H1 (cell line): Measurements from ENCODE around the gene MX1. TPM values are rescaled to one million over a fixed set of nuclear protein-coding genes. Genes with fewer than 3 reads are reported as not detected.
"Not testable (repeated sequence)": the region's sequence is repeated elsewhere in the genome, so short reads cannot be mapped to it uniquely, and the experiment has no call there.

Experiments used
- CTCF ChIA-PET: fragments of 300-600 bp; sonication (Branson Sonifier 250); formaldehyde crosslinking; loops from one replicate; lab custom pipeline; 2021; ENCODE audit not compliant: partially characterized antibody; lab: Charles Lee
- POLR2A ChIA-PET: fragments of 300-600 bp; sonication (Branson Sonifier 250); formaldehyde crosslinking; loops from one replicate; lab custom pipeline; 2021; ENCODE audit warnings: inconsistent platforms; ENCODE audit not compliant: partially characterized antibody; lab: Charles Lee
- DNase-seq, 2 experiments: peaks; one replicate each; pipeline versions ENCODE4 v3.0.0 to v3.0.0-alpha.2; 2010 to 2022; ENCODE audit warnings: low spot score in 2 of 2, low read depth in 1 of 2, mixed read lengths in 1 of 2
- FAIRE-seq: peaks from 2 replicates; lab custom pipeline; 2011; peaks lifted over from hg19 to GRCh38; lab: Jason Lieb, UNC
- H2AFZ ChIP-seq: 2 replicates; pipeline ENCODE4 v1.8.1; 2012; ENCODE audit warnings: low read length, inconsistent platforms
- H2AK5ac ChIP-seq: 2 replicates; pipeline ENCODE4 v1.6.1; 2013; ENCODE audit warnings: low read depth, low read length
- H2BK120ac ChIP-seq: replicated peaks from 2 replicates; pipeline ENCODE3; 2013; ENCODE audit warnings: low read depth, low read length, inconsistent platforms
- H2BK12ac ChIP-seq: 2 replicates; pipeline ENCODE4 v1.6.1; 2013; ENCODE audit warnings: low read depth, low read length
- H2BK15ac ChIP-seq: 2 replicates; pipeline ENCODE4 v1.6.1; 2013; ENCODE audit warnings: low read length
- H2BK20ac ChIP-seq: 2 replicates; pipeline ENCODE4 v1.6.1; 2013; ENCODE audit warnings: low read length
- H2BK5ac ChIP-seq: 2 replicates; pipeline ENCODE4 v1.6.1; 2013; ENCODE audit warnings: low read depth, low read length
- H3K14ac ChIP-seq: 2 replicates; pipeline ENCODE4 v1.6.1; 2013; ENCODE audit warnings: inconsistent platforms; ENCODE audit not compliant: insufficient read length
- H3K18ac ChIP-seq: 2 replicates; pipeline ENCODE4 v1.6.1; 2013; ENCODE audit warnings: low read length; ENCODE audit errors: extremely low read depth
- H3K23ac ChIP-seq: 2 replicates; pipeline ENCODE4 v1.6.1; 2013; ENCODE audit warnings: inconsistent platforms; ENCODE audit not compliant: insufficient read length
- H3K23me2 ChIP-seq: 2 replicates; pipeline ENCODE4 v1.6.1; 2013; ENCODE audit warnings: low read depth, low read length
- H3K27ac ChIP-seq: 2 replicates; pipeline ENCODE4 v1.6.1; 2011; ENCODE audit warnings: low read depth, low read length, inconsistent platforms
- H3K27me3 ChIP-seq, 4 experiments: replicated peaks in 1 of 4; 1 replicate in 1 of 4; 2 replicates in 3 of 4; pipeline versions ENCODE4 v1.6.1 to v1.8.1; 2011 to 2013; ENCODE audit warnings: low read length in 3 of 4, mild to moderate bottlenecking in 3 of 4, inconsistent platforms in 2 of 4, mixed read lengths in 2 of 4, moderate library complexity in 1 of 4; ENCODE audit not compliant: control insufficient read depth in 3 of 4, insufficient read depth in 3 of 4; ENCODE audit errors: extremely low read depth in 1 of 4
- H3K36me3 ChIP-seq, 4 experiments: 2 replicates each; pipeline versions ENCODE4 v1.6.1 to v1.8.1; 2011 to 2013; ENCODE audit warnings: mild to moderate bottlenecking in 4 of 4, low read length in 3 of 4, moderate library complexity in 2 of 4, control low read depth in 1 of 4, inconsistent platforms in 1 of 4; ENCODE audit not compliant: insufficient read depth in 4 of 4, control insufficient read depth in 2 of 4
- H3K4ac ChIP-seq: replicated peaks from 2 replicates; pipeline ENCODE3; 2013; ENCODE audit warnings: low read length, low read depth, mixed read lengths, inconsistent platforms; ENCODE audit not compliant: insufficient read length
- H3K4me1 ChIP-seq, 4 experiments: replicated peaks in 1 of 4; 1 replicate in 1 of 4; 2 replicates in 3 of 4; pipeline versions ENCODE4 v1.6.1 to v1.8.1; 2011 to 2013; ENCODE audit warnings: low read length in 3 of 4, inconsistent platforms in 2 of 4, mixed read lengths in 1 of 4; ENCODE audit not compliant: insufficient read depth in 4 of 4, control insufficient read depth in 3 of 4
- H3K4me2 ChIP-seq, 2 experiments: 2 replicates each; pipeline versions ENCODE4 v1.6.1 to v1.8.1; 2011 to 2013; ENCODE audit warnings: low read depth in 2 of 2, low read length in 2 of 2, control low read depth in 1 of 2, inconsistent platforms in 1 of 2, mild to moderate bottlenecking in 1 of 2; ENCODE audit not compliant: insufficient read depth in 1 of 2
- H3K4me3 ChIP-seq, 4 experiments: fragments of 200-600, 300-600 bp in 1 of 4; sonication (generic), shearing (Covaris generic), sonication (Bioruptor Twin) in 1 of 4; 2 replicates each; pipeline versions ENCODE4 v1.5.1 to v1.8.1; 2011 to 2016; ENCODE audit warnings: low read length in 4 of 4, low read depth in 3 of 4, control low read depth in 2 of 4, inconsistent platforms in 2 of 4, mild to moderate bottlenecking in 2 of 4, mixed read lengths in 1 of 4, moderate library complexity in 1 of 4; ENCODE audit not compliant: insufficient read depth in 2 of 4; ENCODE audit errors: extremely low read depth in 1 of 4
- H3K56ac ChIP-seq: replicated peaks from 2 replicates; pipeline ENCODE3; 2013; ENCODE audit warnings: low read depth, mild to moderate bottlenecking, mixed read lengths, low read length, inconsistent platforms; ENCODE audit not compliant: insufficient read length
- H3K79me1 ChIP-seq: 2 replicates; pipeline ENCODE4 v1.6.1; 2013; ENCODE audit warnings: low read depth, low read length, control low read depth
- H3K79me2 ChIP-seq, 2 experiments: 2 replicates each; pipeline versions ENCODE4 v1.6.1 to v1.8.1; 2012 to 2013; ENCODE audit warnings: low read length in 2 of 2, mild to moderate bottlenecking in 2 of 2, inconsistent platforms in 1 of 2; ENCODE audit not compliant: insufficient read depth in 2 of 2, control insufficient read depth in 1 of 2
- H3K9ac ChIP-seq, 4 experiments: replicated peaks in 1 of 4; 1 replicate in 1 of 4; 2 replicates in 3 of 4; pipeline versions ENCODE4 v1.6.1 to v1.8.1; 2011 to 2013; ENCODE audit warnings: low read depth in 3 of 4, low read length in 3 of 4, control low read depth in 2 of 4, mild to moderate bottlenecking in 2 of 4, moderate library complexity in 2 of 4, inconsistent platforms in 1 of 4; ENCODE audit errors: extremely low read depth in 1 of 4
- H3K9me3 ChIP-seq, 2 experiments: 2 replicates each; pipeline versions ENCODE4 v1.6.1 to v1.8.1; 2012 to 2013; ENCODE audit warnings: mild to moderate bottlenecking in 2 of 2, moderate library complexity in 2 of 2, control low read depth in 1 of 2, inconsistent platforms in 1 of 2, low read depth in 1 of 2, low read length in 1 of 2, mixed read lengths in 1 of 2; ENCODE audit not compliant: insufficient read depth in 2 of 2
- H4K20me1 ChIP-seq, 2 experiments: replicated peaks in 1 of 2; 2 replicates each; pipeline versions ENCODE3 to v1.8.1; 2011 to 2013; ENCODE audit warnings: inconsistent platforms in 2 of 2, low read length in 2 of 2, mild to moderate bottlenecking in 1 of 2; ENCODE audit not compliant: insufficient read depth in 2 of 2, control insufficient read depth in 1 of 2
- H4K5ac ChIP-seq: 2 replicates; pipeline ENCODE4 v1.6.1; 2013; ENCODE audit warnings: low read length, low read depth, mixed read lengths, inconsistent platforms; ENCODE audit not compliant: insufficient read length
- H4K8ac ChIP-seq: 2 replicates; pipeline ENCODE4 v1.8.0; 2013; ENCODE audit warnings: mild to moderate bottlenecking, moderate library complexity, low read length, inconsistent platforms; ENCODE audit not compliant: insufficient read depth; ENCODE audit errors: extremely low read depth
- H4K91ac ChIP-seq: replicated peaks from 2 replicates; pipeline ENCODE3; 2013; ENCODE audit warnings: low read length, mixed read lengths, inconsistent platforms; ENCODE audit not compliant: insufficient read length
- WGBS, 2 experiments: shearing (Covaris generic) in 1 of 2; methylation state at CpG; one replicate each; pipeline versions ENCODE4 v1.1.6 to v1.1.7; 2013 to 2015; ENCODE audit warnings: low lambda C conversion rate in 2 of 2, mixed read lengths in 2 of 2, inconsistent platforms in 1 of 2, low coverage in 1 of 2, missing lambda C conversion rate in 1 of 2; ENCODE audit not compliant: insufficient replicate concordance in 2 of 2, insufficient coverage in 1 of 2, insufficient read length in 1 of 2; ENCODE audit errors: extremely low coverage in 1 of 2, missing lambda C conversion rate in 1 of 2; 5-methylcytosine and 5-hydroxymethylcytosine counted together
- polyA plus RNA-seq, 7 experiments: library from polyadenylated mRNA; depleted of rRNA in 3 of 7; stranded (reverse) in 5 of 7; unstranded in 2 of 7; fragments of >200 nt in 5 of 7; fragments of 200-250 nt in 2 of 7; gene quantifications; 1 replicate in 5 of 7; 2 replicates in 1 of 7; 4 replicates in 1 of 7; pipeline versions ENCODE4 v1.2.1 to v1.2.3, GENCODE V29; 2011 to 2013; ENCODE audit warnings: missing spikeins in 2 of 7, mixed read lengths in 2 of 7
- total RNA-seq: library from RNA; stranded (reverse); fragmentation: NEBNext Ultra II Directional; extraction: Animal tissue kit (Norgen Biotek cat#: 25700); gene quantifications from 2 replicates; pipeline ENCODE4 v1.2.1, GENCODE V29; 2021

The MX1 gene
- total and polyA plus RNA-seq, 2 of the 8 experiments (the other 6 are each of a cell fraction or from before 2014, with no cell fraction given): 3.8 to 5.7 TPM

- H2BK12ac ChIP-seq, DNase-seq, H3K14ac ChIP-seq, H3K9ac ChIP-seq, H3K9me3 ChIP-seq, FAIRE-seq, H2BK15ac ChIP-seq, H3K23me2 ChIP-seq, H3K27me3 ChIP-seq, H3K23ac ChIP-seq, H2BK120ac ChIP-seq, POLR2A ChIA-PET, H3K4me3 ChIP-seq, H3K56ac ChIP-seq, H3K4ac ChIP-seq, H2AK5ac ChIP-seq, H3K79me2 ChIP-seq, H3K18ac ChIP-seq, H3K4me2 ChIP-seq, H4K20me1 ChIP-seq, H2AFZ ChIP-seq, H3K27ac ChIP-seq, H3K79me1 ChIP-seq, H4K91ac ChIP-seq, H4K8ac ChIP-seq, H3K36me3 ChIP-seq, H2BK20ac ChIP-seq, H4K5ac ChIP-seq, H2BK5ac ChIP-seq: not testable (repeated sequence)
- peaks cover 9 to 15% (median 11%) of the 10 kb centered on the region in 4 experiments; a peak in 6 of 7 replicates for H3K4me1 ChIP-seq
- CTCF ChIA-PET: interaction anchor here (1.1 to 2.3 kb wide), 2 partner anchors 101 to 134 kb away, joined by 3 to 11 read pairs; partner anchors contain the start of gene FAM3B
- 93% methylated on average over 2 of the region's 2 CpGs; no CpG with 5 or more reads in 1 of the 2 experiments for WGBS, 2 experiments
Observed at GRCh38 chr21:41417505-41417904, 8.5 kb upstream of the MX1 start.
